Amygdala (tissue), 56 donors: ENCODE results near the gene NPAS2.
A peak's percentile ranks its signal among the peaks of the same experiment; 100 is the strongest.

Experiments
- DNase-seq, 56 donors: peaks; one replicate each; lab custom pipeline; 2025; lab: John Stamatoyannopoulos, UW

Gene NPAS2

GRCh38 chr2:100980046-100980445 lies 160.1 kb downstream of the NPAS2 start:
- no peak for DNase-seq

- DNase-seq: no peak
Observed at GRCh38 chr2:100981011-100981410, 161.1 kb downstream of the NPAS2 start.

GRCh38 chr2:100982431-100982861 lies 162.5 kb downstream of the NPAS2 start:
- peak in 3 of 56 donors; percentile 12 to 33 (median 19) for DNase-seq

GRCh38 chr2:100983201-100983600 lies 163.3 kb downstream of the NPAS2 start:
- no peak for DNase-seq

GRCh38 chr2:100983684-100984310 lies 163.9 kb downstream of the NPAS2 start:
- peak in 1 of 56 donors; percentile 27 for DNase-seq

GRCh38 chr2:100984892-100985307 lies 165.0 kb downstream of the NPAS2 start:
- peak in 52 of 56 donors; percentile 7 to 81 (median 40) for DNase-seq

GRCh38 chr2:100986157-100986556 lies 166.2 kb downstream of the NPAS2 start:
- DNase-seq: no peak

GRCh38 chr2:100987536-100987935 lies 167.6 kb downstream of the NPAS2 start:
- no peak for DNase-seq

- no peak for DNase-seq
Observed at GRCh38 chr2:100987974-100988373, 168.0 kb downstream of the NPAS2 start.

GRCh38 chr2:100988630-100989417 lies 168.9 kb downstream of the NPAS2 start:
- DNase-seq: no peak

GRCh38 chr2:100989666-100990065 lies 169.7 kb downstream of the NPAS2 start:
- DNase-seq: no peak

- no peak for DNase-seq
Observed at GRCh38 chr2:100990166-100990565, 170.2 kb downstream of the NPAS2 start.

GRCh38 chr2:100990650-100991403 lies 170.9 kb downstream of the NPAS2 start:
- no peak for DNase-seq

- DNase-seq: no peak
Observed at GRCh38 chr2:100991404-100991773, 171.4 kb downstream of the NPAS2 start.

GRCh38 chr2:100992262-100992661 lies 172.3 kb downstream of the NPAS2 start:
- no peak for DNase-seq

- no peak for DNase-seq
Observed at GRCh38 chr2:100993294-100993693, 173.4 kb downstream of the NPAS2 start.

GRCh38 chr2:100995309-100996075 lies 175.6 kb downstream of the NPAS2 start:
- no peak for DNase-seq

- DNase-seq: no peak
Observed at GRCh38 chr2:100997509-100998234, 177.7 kb downstream of the NPAS2 start.

GRCh38 chr2:100998235-100998573 lies 178.3 kb downstream of the NPAS2 start:
- no peak for DNase-seq

GRCh38 chr2:100999995-101000394 lies 180.1 kb downstream of the NPAS2 start:
- DNase-seq: no peak
